ENCODE results near the gene PDS5A.

DNA sequence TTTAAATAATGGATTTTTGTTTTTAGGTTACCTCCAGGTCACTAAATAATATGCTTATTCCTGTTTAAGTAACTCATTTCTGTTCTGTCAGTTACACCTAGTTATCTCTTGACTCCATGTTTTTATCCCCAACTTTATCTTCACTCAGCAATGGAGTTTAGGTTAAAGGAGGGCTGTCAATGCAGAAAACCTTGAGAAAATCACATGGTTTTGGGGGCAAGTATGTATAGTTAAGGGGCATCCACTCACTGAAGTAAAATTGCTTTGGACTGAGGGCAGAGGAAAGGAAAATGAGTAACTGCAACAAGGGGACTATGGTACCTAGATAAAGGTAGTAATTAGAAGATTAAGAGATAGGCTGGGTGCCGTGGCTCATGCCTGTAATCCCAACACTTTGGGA lies 192.6 kb downstream of the PDS5A start:
- TF ChIP-seq, protein P1, sequence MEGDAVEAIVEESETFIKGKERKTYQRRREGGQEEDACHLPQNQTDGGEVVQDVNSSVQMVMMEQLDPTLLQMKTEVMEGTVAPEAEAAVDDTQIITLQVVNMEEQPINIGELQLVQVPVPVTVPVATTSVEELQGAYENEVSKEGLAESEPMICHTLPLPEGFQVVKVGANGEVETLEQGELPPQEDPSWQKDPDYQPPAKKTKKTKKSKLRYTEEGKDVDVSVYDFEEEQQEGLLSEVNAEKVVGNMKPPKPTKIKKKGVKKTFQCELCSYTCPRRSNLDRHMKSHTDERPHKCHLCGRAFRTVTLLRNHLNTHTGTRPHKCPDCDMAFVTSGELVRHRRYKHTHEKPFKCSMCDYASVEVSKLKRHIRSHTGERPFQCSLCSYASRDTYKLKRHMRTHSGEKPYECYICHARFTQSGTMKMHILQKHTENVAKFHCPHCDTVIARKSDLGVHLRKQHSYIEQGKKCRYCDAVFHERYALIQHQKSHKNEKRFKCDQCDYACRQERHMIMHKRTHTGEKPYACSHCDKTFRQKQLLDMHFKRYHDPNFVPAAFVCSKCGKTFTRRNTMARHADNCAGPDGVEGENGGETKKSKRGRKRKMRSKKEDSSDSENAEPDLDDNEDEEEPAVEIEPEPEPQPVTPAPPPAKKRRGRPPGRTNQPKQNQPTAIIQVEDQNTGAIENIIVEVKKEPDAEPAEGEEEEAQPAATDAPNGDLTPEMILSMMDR (IDR thresholded peaks at IDR 0.05; ENCODE audit: low read length), result no peak
- TF ChIP-seq EZH2 (optimal IDR thresholded peaks at IDR 0.05; ENCODE audit: low read depth, low read length), result no peak

All from MM.1S (cell line).